DOHH2 (cell line): ENCODE measurements around the gene PAPPA.

Experiments
- H3F3A ChIP-seq: fragments of 200-600 bp; sonication (generic), shearing (Covaris generic); 2 replicates; pipeline ENCODE4 v1.6.0; 2016; ENCODE audit warnings: antibody characterized with exemption, mild to moderate bottlenecking; ENCODE audit not compliant: control insufficient read depth, insufficient read depth
- H3K27ac ChIP-seq: fragments of 200-600 bp; sonication (generic); 2 replicates; pipeline ENCODE4 v1.5.1; 2014; ENCODE audit warnings: low read depth, mild to moderate bottlenecking, low read length, moderate library complexity
- H3K27me3 ChIP-seq: fragments of 200-600 bp; sonication (generic); 2 replicates; pipeline ENCODE4 v1.6.1; 2014; ENCODE audit warnings: mild to moderate bottlenecking, low read length, mixed read lengths; ENCODE audit not compliant: control insufficient read depth
- H3K36me3 ChIP-seq: fragments of 200-600 bp; sonication (generic); 2 replicates; pipeline ENCODE4 v1.6.1; 2014; ENCODE audit warnings: mild to moderate bottlenecking, low read length, moderate library complexity, mixed read lengths; ENCODE audit not compliant: control insufficient read depth
- H3K4me1 ChIP-seq: fragments of 200-600 bp; sonication (generic); 2 replicates; pipeline ENCODE4 v1.6.1; 2014; ENCODE audit warnings: mild to moderate bottlenecking, low read length, mixed read lengths; ENCODE audit not compliant: control insufficient read depth
- H3K4me2 ChIP-seq: fragments of 200-600 bp; sonication (generic); 2 replicates; pipeline ENCODE4 v1.6.0; 2014; ENCODE audit warnings: mild to moderate bottlenecking, low read length, moderate library complexity
- H3K4me3 ChIP-seq: fragments of 200-600 bp; sonication (generic); 2 replicates; pipeline ENCODE4 v1.5.1; 2014; ENCODE audit warnings: mild to moderate bottlenecking, low read length, mixed read lengths
- H3K79me2 ChIP-seq: fragments of 200-600 bp; sonication (generic); 2 replicates; pipeline ENCODE4 v1.6.1; 2014; ENCODE audit warnings: mild to moderate bottlenecking, low read length, mixed read lengths; ENCODE audit not compliant: control insufficient read depth
- H3K9me2 ChIP-seq: fragments of 200-600 bp; sonication (generic); replicated peaks from 2 replicates; pipeline ENCODE4 v1.6.1; 2014; ENCODE audit warnings: mild to moderate bottlenecking, low read length, mixed read lengths; ENCODE audit not compliant: control insufficient read depth
- H3K9me3 ChIP-seq: fragments of 200-600 bp; sonication (generic); 2 replicates; pipeline ENCODE4 v1.6.1; 2014; ENCODE audit warnings: antibody characterized with exemption, low read length, mixed read lengths; ENCODE audit not compliant: control insufficient read depth, insufficient read depth
- H4K20me1 ChIP-seq: fragments of 200-600 bp; sonication (generic); 2 replicates; pipeline ENCODE4 v1.6.0; 2014; ENCODE audit warnings: low read depth, mild to moderate bottlenecking, antibody characterized with exemption, low read length, moderate library complexity; ENCODE audit not compliant: control insufficient read depth, insufficient read depth
- EZH2phosphoT487 ChIP-seq: fragments of 200-600 bp; sonication (generic); IDR thresholded peaks from 2 replicates; pipeline ENCODE4 v1.6.1; 2017; ENCODE audit warnings: borderline replicate concordance, mild to moderate bottlenecking, antibody characterized with exemption, low read length, moderate library complexity, mixed read lengths
- TF ChIP-seq, protein P1 (sequence below): fragments of 200-600 bp; sonication (generic); IDR thresholded peaks from one replicate; pipeline ENCODE4 v1.5.1; 2014; ENCODE audit warnings: antibody characterized with exemption, mild to moderate bottlenecking, low read depth, low read length; ENCODE audit not compliant: poor library complexity, severe bottlenecking

The PAPPA gene

DNA sequence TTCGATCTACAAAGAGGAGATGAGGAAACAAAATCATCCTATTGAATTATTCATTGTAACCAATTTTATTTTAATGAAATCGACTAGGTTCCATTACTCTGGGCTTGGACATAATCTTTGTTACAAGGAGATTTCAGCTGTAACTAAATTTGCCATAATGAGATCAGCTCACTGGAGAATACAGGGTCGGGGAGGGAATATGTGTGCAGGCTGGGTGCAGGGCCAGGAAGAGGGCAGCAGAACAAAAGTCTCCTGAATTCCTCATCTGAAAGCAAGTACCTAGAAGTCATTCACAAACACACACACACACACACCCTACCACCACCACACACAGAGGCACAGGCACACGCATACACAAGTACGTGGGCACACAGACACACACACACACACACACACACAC, 151.2 kb downstream of the PAPPA start:
- Histone ChIP-seq H3K4me1 (no peaks in the 10 kb centered on the region), H3F3A (no peaks in the 10 kb centered on the region), H4K20me1 (no peaks in the 10 kb centered on the region), H3K4me3 (no peak overlapping the region), H3K4me2 (no peak overlapping the region), H3K79me2 (no peaks in the 10 kb centered on the region), H3K36me3 (no peaks in the 10 kb centered on the region), H3K9me3 (no peaks in the 10 kb centered on the region), H3K27ac (no peak overlapping the region), H3K27me3 (no peaks in the 10 kb centered on the region), H3K9me2 (no peaks in the 10 kb centered on the region)
- TF ChIP-seq, protein P1, sequence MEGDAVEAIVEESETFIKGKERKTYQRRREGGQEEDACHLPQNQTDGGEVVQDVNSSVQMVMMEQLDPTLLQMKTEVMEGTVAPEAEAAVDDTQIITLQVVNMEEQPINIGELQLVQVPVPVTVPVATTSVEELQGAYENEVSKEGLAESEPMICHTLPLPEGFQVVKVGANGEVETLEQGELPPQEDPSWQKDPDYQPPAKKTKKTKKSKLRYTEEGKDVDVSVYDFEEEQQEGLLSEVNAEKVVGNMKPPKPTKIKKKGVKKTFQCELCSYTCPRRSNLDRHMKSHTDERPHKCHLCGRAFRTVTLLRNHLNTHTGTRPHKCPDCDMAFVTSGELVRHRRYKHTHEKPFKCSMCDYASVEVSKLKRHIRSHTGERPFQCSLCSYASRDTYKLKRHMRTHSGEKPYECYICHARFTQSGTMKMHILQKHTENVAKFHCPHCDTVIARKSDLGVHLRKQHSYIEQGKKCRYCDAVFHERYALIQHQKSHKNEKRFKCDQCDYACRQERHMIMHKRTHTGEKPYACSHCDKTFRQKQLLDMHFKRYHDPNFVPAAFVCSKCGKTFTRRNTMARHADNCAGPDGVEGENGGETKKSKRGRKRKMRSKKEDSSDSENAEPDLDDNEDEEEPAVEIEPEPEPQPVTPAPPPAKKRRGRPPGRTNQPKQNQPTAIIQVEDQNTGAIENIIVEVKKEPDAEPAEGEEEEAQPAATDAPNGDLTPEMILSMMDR: no peak
- TF ChIP-seq EZH2phosphoT487: no peak

DNA sequence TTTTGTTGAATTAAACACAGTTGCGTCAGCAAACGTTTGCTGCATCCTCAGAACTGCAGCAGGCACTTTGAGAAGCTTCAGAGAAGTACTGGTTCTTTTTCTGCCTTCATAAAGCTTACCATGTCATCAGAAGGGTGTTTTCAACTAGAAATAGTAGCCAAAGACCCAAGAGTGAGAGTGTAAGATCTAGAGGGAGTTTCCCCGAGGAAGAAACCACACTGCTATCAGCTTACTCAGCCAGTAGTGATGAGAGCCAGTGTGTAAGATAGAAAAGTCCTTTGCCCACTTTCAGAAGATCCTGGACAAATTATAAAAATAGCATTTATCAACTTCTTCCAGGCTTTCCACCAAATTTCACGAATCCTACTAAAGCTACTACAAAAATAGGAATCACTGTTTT, 154.5 kb downstream of the PAPPA start:
- no peaks in the 10 kb centered on the region for H3K79me2 ChIP-seq
- H4K20me1 ChIP-seq: no peaks in the 10 kb centered on the region
- no peaks in the 10 kb centered on the region for H3K36me3 ChIP-seq
- H3K4me2 ChIP-seq: no peak overlapping the region
- H3K27ac ChIP-seq: no peak overlapping the region
- TF ChIP-seq EZH2phosphoT487: no peak
- TF ChIP-seq, protein P1: no peak
- H3F3A ChIP-seq: no peaks in the 10 kb centered on the region
- no peak overlapping the region for H3K4me3 ChIP-seq
- no peaks in the 10 kb centered on the region for H3K9me3 ChIP-seq
- no peaks in the 10 kb centered on the region for H3K9me2 ChIP-seq
- H3K4me1 ChIP-seq: no peaks in the 10 kb centered on the region
- no peaks in the 10 kb centered on the region for H3K27me3 ChIP-seq

DNA sequence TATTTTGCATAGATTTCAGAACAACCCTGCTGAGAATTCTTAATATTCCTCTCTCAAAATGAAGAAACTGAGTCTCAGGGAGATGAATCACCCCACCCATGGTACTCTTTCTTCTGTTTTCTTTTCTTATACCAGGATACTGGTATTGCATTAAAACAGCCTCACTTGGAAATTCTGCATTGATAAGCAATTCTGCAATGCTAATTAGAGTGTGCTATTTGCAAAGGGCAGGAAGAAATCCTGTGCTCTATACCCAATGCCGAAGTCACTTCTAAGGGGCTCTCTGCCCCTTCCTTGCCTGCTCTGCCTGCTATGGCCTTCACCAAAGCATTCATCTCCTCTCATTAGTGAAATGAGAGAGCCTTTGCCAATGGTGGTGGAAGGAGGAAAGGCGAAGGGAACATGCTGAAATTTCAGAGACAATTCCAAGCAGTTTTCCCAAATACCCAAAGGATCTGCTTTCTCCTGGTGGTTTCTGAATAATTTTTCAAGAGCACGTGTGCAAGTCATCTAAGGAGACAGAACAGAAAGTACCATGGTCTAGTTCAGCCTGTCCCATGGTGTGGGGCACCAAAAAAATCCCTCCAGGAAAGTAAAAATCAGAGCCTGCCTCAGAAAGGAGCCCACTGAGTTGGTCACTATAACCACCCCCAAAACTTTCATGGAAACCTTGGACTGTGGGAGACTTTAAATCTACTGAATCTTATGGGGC, 156.5 kb downstream of the PAPPA start:
- no peaks in the 10 kb centered on the region for H3F3A ChIP-seq
- H3K36me3 ChIP-seq: no peaks in the 10 kb centered on the region
- no peaks in the 10 kb centered on the region for H4K20me1 ChIP-seq
- no peaks in the 10 kb centered on the region for H3K27me3 ChIP-seq
- no peak for TF ChIP-seq EZH2phosphoT487
- TF ChIP-seq, protein P1: no peak
- no peaks in the 10 kb centered on the region for H3K79me2 ChIP-seq
- H3K4me3 ChIP-seq: no peak overlapping the region
- no peaks in the 10 kb centered on the region for H3K9me3 ChIP-seq
- H3K9me2 ChIP-seq: no peaks in the 10 kb centered on the region
- H3K27ac ChIP-seq: no peak overlapping the region
- H3K4me1 ChIP-seq: no peaks in the 10 kb centered on the region
- no peak overlapping the region for H3K4me2 ChIP-seq
